GM19372 (cell line): Measurements from ENCODE around the gene IL6ST.

Source experiments
- ATAC-seq: cut with Tn5 transposase; IDR thresholded peaks from one replicate; pipeline ENCODE4 v1.9.1; 2021; ENCODE audit warnings: mild to moderate bottlenecking, low read depth, moderate library complexity; ENCODE audit not compliant: unreplicated experiment

Gene IL6ST

DNA sequence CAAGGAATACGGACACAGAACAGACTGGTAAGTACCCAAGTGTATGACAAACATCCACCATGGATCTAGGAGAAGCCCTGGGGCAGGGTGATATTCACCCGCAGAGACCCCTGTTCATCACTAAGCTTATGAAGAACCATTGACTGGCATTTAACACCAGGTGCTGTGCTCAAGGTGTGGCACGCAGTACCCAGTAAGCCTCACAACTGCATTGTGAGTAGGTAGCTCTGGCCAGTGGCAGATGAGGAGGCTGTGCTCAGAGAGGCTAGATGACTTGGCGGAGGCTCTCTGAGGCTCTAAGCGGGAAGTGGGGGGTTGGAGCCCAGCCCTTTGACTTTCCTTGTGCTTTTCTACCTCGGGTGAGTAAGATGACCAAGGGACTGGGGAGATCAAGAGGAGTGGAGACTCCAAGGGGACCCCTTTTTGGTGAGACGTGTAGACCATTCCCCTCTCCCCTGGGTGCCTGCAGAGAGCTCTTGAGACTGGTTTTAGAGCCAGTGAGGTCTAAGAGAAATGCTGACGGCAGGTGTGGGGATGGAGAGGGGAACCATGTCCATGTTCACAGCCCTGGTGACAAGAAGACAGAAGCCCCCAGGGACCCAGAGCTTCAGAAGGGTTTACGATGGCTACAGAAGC, 70.8 kb downstream of the IL6ST start:
- ATAC-seq = no peak

DNA sequence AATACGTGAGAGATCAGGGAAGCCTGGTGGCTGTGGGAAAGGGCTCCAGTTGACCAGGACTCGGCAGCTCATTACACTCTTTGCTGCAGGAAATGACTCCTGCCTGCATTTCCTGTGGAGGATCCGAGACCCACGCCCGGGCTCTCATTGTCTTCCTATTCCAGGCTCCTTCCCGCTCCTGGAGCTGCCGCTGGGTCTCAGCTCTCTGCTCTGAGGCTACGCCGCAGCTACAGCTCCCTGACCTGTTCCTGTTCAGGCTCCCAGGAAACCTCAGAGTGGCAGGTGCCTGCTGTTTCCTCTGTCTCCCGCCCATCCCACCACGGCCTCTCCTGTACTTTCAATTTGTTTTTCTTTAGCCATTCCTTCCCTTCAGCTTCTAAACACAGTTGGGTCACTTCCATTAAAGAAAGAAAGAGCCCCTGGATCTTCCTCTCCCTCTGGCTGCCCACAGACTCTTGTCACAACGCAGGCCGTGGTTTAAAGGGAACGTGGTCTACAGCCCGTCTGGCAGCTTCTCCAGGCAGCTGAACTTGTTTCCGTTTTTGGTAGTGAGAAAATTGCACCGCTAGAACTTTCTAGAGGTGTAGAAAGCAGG, 71.5 kb downstream of the IL6ST start:
- ATAC-seq = no peak

DNA sequence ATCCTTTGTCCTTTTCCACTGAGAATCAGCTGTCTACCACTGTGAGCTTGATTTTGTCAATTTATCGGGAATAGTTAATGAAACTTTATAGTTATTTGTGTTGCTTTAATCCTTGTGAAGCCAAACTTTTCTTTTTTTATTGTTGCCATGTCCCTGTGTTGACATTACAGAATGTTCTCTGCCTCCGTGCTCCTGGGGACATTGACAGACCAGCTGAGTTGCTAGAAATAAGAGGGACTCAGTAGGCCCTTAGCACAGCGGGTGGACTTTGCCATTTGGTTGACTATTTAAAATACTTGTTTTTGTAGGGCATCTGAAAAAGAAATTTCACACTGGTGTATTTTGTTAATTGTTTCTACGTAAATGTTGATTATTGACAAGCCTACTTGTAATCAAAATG, 73.1 kb downstream of the IL6ST start:
- no peak for ATAC-seq

DNA sequence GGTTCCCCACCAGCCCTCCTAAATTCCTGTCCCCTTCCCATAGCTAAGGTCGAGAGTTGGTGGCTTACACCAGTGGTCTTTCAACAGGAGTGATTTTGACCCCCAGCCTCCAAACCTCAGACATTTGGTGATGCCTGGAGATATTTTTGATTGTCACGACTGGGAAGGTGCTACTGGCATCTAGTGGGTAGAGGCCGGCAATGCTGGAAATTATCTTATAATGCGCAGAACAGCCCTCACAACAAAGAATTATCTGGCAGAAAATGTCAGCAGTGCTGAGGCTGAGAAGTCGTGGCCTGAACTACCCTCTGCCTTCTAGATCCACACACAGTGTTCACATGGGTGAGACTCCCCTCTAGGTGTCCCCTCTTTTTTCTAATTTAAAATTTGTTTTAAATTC, 74.0 kb downstream of the IL6ST start:
- no peak for ATAC-seq

DNA sequence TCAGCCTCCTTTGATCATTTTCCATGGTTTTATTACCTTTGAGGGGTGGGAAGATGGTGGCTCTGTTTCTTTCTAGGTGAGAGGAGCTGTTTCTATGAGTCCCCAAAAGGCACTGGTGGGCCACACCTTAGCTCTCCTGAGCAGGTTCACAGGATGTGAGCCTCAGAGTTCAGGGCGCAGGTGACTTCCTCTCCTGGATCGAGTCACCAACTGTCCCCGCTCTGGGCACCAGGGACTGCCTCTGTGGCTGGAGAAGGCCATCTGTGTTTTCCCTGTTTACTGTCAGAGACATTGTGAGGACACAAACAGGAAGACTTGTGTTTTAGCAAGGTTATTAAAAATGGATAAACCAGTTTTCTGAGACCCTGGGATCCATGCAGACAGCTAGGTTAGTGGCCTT, 75.1 kb downstream of the IL6ST start:
- no peak for ATAC-seq

DNA sequence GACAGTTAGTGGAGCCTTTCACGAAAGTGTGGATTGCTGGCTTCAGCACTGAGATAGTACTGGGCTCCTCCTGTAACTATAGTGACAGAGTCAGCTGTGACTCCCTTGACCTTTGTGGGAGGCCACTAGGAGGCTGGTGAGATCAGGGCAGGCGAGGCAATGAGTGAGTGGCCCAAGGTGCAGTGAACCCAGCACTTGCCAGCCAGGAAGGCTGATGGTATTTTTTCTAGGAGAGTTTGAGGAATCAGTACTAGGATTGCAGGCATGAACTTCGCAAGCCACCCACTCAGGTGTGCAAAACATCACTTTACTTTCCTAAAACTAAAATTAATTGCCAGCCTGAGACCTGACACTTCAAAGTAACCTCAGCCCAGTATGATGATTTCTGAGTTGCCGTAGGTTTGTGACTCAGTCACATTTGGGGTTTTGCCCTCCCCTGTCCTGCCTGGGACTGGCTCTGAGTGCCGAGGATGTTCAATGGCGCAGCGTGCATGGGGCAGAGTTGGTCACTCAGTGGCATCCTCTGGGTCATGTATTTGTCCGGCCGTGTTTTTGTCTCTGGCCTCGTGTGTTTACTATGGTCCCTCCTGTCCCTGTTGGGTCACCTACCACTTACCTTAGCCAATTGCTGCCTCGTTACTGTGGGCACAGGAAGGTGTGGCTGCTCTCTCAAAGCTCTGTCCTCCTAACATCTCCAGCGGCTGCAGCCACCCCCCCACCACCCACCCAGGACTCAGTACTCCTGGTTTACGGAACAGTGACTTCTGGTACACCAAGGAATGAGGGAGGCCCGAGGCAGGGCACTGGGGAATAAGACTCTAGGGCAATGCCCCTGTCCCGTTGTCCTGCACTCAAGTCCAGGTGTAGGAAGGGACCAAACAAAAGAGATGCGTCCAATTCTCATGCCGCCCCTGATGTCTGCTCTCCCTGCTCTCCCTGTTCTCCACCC, 76.4 kb downstream of the IL6ST start:
- no peak for ATAC-seq

DNA sequence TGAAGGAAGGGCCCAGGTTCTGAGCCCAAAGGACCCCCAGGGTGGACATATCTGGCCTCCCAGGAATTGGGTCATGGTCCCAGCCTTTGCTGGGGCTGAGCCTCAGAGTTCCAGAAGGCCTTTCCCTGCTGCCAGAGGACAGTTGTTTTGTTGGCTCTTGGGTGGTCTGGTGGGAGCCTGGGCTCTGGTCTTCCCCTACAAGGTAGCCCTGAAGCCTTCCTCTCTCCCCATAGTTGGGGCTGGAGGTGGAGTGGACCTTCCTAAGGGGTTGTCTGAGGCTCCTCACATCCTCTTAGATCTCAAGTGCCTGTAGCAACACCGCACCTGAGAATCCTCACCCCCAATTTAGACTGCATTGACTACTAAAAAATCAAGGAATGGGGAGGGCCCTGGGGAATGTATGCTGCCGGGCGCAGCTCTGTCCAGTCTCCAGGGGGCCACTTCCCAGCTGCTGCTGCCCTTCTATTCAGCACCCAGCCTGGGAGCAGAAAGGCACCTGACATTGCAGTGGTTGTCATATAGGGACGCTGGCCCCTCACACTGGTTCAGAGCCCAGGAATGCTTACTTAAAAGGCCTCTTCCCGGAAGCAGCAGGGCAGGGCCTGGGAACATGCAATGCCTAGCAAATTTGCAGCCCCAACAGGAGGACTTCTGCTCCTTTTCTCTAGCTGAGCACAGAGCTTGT, 77.2 kb downstream of the IL6ST start:
- no peak for ATAC-seq

DNA sequence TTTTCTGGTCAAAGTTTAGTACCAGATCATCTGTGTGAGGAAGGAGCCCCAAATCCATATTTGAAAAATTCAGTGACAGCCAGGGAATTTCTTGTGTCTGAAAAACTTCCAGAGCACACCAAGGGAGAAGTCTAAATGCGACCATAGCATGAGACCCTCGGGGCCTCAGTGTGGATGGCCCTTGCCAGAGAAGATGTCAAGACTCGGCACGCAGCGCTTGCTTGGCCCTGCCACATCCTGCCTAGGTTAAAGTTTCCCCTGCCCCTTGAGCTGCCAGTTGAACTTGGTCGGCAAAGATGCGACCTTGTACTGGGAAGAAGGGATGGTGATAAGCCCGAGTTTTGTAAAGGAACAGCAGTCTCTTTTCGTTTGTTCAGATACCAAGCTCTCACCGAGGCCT, 77.8 kb downstream of the IL6ST start:
- ATAC-seq = no peak

DNA sequence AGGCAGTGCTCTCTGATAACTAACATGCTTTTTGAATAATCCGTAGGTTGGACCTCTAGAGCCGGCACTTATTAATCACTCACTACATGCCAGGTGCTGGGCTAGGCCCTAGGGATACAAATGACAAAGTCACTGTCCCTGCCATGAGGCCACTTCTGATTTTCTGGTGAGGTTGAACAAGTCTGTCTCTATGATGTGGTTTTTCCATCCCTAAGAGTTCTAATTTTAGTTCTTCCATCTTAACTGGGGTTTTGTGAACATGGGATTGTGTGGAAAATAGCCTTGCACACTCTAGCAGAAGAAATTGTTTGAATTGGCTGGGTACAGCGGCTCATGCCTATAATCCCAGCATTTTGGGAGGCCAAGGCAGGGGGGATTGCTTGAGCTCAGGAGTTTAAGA, 79.0 kb downstream of the IL6ST start:
- no peak for ATAC-seq

DNA sequence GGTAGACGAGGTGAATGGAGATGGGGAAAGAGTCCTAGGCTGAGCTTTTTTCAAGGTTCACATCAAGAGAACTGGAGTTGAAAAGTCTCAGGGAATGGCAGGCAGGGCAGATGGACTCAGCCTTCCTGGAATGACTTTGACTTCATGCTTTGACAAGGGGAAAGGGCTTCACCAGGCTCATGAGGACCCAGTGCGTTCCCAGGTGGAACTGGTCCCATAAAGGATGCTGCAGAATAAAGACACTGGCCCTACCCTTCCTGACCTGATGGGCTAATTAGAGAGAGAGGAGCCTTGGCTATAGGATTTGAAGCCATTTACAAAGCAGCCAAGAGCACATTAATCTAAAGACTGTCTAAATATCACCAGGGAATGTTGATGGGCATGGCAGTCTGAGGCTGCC, 79.8 kb downstream of the IL6ST start:
- no peak for ATAC-seq

DNA sequence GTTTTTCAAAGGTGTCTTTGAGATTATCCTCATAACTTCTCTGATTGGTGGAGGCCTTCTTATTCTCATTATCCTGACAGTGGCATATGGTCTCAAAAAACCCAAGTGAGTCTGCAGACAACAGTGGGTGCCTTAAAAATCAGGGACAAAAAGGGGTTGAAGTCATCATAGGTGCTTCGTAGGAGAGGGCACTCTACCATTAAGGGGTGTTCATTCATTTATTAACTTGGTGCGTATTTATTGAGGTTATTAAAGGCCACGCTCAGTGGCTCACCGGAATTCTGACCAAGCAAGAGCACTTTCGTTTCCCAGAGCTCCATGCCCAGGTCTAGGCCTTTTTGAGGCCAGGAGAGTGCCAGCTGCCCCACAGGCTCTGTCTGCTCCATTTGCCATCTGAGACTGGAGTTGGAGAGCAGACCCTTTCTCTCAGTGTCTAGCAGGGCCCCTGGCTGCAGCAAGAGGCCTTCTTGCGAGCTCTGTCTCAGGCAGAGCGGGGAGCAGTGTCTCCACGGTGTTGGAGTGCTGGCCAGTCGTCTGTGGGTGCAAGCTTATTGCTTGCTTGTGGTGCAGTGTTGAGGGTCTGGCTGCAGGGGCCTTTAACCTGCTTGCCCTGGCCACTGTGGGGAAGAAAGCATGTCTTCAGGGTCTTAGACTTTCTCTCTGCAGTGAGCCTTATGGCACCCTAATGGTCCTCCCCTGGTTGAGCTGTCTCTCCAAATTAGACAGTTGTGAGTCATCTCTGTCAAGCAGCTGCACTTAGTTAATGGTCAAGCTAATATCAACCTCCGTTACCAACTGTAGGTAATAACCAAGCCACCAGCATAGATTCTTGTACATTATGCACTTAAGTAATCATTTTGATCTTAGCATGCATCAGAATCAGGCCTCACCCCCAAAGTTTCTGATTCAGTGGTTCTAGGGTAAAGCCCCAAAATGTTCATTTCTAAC, 81.0 kb downstream of the IL6ST start:
- ATAC-seq = peak; percentile 86

DNA sequence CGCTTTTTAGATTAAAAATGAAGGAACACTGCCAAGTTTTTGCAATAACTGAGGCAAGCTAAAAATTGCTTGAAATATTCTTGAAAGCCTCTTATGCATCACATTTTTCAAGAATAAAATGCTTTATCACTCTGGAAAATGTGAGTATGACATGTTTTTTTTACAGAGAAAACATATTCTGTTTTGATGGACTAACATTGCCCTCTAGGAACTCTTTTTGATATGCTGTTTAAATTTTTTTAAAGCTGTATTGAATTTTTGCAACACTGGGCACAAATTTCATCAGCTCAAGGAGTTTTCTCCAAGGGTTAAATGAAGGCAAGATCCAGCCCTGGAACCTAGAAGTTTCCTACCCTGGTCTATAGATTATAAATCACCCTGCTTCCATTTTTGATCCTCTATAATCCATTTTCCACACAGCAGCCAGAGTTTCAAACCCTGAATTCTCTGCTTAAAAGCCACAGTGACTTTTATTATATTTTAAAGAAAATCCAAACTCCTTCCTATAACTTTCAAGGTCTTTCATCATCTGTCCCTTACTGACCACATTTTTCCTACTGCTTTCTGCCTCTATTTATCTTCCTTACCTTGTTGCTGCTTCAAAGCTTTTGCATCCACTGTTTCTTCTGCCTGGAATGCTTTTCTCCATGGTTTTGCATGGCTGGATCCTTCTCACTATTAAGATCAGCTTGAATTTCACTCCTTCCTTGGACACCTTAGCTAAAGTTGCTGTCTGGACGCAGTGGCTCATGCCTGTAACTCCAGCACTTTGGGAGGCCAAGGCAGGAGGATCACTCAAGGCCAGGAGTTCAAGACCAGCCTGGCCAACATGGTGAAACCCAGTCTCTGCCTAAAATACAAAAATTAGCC, 82.7 kb downstream of the IL6ST start:
- no peak for ATAC-seq

DNA sequence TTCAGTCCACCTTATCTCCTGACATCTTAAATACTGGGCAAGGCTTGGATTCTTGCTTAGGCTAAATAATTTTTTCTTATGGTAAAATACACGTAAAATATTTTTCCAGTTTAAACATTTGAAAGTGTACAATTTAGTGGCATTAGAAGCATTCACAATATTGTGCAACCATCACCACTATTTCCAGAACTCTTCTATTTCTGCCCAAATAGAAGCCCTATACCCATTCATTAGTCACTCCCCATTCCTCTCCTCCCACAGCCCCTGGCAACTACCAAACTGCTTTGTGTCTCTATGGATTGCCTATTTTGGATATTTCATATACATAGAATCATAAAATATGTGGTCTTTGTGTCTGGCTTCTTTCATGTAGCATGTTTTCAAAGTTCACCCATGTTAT, 86.0 kb downstream of the IL6ST start:
- no peak for ATAC-seq

DNA sequence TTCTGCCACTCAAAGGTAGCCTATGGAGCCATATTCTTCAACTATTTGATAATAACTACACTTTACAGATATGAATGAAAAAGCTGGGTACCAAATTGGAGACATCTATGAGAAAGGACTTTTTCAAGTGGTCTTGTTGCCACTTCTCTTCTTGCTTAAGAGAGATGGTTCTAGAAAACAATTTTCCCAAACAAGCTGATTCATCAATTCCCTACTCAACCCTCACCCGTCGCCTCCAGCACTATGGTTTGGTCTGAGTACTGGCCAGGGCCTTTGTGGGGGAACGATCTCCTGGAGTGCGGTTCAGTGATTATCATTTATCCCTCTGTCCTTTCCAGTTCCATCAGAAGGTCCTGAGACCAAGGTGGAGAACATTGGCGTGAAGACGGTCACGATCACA, 86.8 kb downstream of the IL6ST start:
- no peak for ATAC-seq

DNA sequence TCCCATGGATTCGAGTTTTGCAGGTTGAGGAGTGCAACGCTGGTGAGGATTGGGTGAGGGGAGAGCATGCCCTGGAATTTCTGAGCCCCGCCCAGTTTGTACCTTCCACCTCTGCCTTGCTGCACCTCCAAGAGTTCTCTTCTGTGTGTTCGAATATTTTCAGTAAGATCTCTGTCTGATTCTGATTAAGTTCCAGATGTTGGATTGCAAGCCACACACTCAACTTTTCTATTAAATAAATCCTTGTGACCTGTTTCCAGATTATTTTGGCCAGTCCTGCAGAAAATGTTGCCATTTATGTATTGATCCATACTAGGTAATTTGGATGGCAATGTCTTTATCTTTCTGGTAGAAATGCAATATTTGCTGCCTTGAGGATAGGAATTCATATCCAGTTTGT, 89.5 kb downstream of the IL6ST start:
- ATAC-seq = no peak

DNA sequence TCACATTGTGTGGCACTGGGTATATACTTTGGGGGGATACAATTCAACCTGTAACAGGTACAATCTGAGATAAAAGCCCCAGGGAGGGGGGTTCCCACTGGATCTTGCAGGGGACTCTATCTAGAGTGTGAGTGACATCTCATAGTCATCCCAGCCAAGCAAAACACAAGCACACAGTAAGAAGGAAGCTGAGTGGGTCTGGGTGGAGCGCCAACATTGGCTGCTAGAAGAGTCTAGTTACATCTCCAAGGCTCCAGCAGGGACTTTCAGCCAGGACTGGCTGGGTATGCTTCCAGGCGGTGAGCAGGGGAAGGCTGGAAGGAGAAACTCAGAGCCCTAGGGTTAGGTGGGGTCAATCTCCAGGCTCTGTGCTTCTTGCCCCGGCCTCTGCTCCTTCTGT, 90.6 kb downstream of the IL6ST start:
- no peak for ATAC-seq

DNA sequence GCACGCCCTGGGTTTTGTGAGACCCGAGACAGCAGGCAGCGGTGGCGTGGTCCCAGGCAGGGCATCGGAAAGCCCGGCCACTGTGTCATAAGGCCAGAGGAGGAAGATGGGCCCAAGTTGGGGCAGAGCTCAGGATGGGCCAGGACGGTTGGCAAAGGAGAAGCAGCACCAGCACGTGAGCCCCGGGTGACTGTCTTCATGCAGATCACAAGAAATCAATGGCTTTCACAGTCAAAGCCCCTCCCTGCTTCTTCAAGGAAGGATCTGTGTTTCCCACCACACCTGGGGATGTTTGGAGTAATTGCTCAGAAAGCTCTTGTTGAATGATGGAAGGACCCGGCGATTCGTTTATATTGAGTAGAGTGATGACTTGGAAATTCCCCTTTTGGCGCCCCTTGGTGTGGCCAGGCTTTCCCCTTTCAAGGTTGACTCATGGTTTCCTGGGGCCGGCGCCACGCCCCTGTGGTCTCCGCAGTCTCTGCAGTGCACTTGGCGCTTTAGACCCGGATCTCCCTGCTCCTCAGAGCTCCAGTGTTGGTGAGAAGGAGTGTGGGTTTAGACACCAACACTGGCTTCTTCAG, 91.6 kb downstream of the IL6ST start:
- ATAC-seq = peak; percentile 90

DNA sequence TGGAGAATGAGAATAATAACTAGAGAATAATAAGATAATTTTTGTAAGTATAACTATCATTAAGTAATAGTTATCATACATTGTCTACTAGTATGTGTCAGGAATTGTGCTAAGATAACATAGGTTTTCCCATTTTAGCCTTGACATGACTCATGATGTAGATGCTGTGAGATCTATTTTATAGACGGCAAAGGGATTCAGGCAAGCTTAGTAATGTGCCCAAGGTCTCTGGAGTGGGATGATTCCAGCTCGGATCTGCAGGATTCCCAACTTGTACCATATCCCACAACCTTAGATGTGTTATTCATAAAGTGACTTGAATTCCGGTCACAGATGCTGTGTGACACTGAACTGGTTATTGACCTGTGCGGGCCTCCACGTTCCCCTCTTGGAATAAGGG, 92.1 kb downstream of the IL6ST start:
- ATAC-seq = no peak

DNA sequence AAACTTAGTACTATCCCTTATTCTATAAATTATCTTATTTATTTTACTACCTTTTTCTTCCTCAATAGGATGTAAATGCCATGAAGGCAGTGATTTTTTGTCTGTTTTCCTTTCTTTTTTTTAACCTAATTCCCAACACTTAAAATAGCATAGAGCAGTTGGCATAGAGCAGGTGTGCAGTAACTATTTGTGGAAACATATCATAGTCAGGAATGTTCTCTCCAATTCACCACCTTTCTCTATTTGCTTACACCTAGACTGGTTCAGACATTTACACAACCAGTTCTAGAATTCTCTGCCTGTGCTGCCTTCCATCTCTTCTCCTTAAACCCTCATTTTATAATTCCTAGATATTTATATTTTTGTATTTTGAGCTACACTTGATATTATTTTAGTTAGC, 94.0 kb downstream of the IL6ST start:
- no peak for ATAC-seq
